Activated T-cell treated with anti-CD3 and anti-CD28 coated beads, Interleukin-2, amount 50 U/mL, for 48 hours (primary cell): ENCODE measurements around the gene FKBP9.
A peak's percentile ranks its signal among the peaks of the same experiment; 100 is the strongest.
"Not testable (repeated sequence)": the region's sequence is repeated elsewhere in the genome, so short reads cannot be mapped to it uniquely, and the experiment has no call there.

Experiments used
- DNase-seq, 2 experiments: peaks; one replicate each; pipeline ENCODE4 v3.0.0-alpha.2; 2020

The FKBP9 gene

DNA sequence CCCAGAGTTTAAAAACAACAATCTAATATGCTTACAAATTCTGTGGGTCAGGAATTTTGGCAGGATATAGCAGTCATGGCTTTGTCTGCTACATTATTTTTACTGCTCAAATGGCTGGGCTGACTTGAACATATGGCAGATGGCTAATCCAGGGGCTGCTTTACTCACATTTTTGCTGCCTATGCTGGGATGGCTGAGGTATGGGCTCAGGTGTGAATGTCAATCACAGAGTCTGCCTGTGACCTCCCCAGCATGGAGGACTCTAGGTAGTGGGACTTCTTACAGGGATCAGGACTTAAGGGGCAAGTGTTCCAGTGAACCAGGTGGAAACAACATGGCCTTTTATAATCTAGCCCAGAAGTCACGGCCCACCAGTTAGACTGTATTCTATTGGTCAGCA is 4.4 kb upstream of the FKBP9 start:
- DNase-seq = no peak

DNA sequence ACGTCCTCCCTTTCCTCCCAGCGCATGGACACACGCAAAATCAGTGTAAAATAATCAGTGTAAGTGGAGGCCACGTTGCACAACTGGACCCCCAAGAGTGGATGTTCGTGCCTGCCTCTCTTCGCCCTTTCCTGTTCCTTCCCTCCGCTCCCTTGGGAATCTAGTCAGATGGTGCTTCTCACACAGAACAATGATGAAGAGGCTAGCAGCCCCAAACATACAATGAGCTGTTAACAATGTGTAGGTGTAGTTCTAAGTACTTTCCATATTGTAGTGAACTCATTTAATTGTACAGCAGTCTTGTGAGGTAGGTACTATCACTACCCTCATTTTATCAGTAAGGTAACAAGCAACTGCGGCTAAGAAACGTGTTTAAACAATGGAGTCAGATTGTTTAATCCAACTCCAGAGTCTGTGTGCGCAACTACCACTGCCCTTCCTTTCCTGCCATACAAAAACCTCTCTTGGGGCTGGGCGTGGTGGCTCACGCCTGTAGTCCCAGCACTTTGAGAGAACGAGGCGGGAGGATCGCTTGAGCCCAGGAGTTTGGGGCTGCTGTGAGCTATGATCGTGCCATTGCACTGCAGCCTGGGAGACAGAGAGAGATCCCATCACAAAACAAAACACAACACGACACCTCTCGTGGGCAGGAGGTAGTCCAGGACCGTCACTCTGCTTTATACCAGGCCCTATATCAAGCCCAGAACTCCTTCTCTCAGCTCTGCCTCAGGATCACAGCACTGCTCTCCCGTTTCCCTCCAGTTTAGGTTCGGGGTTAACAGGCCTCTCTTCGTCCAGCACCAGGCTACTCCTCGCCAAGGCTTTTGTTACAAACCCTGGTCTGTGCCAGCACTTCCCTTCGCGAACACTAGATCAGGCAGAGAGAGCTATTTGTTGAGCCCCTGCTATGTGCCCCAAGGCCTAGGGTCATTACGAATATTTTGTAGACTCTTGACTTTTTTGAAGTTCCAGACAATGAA is 1.1 kb downstream of the FKBP9 start:
- no peak for DNase-seq

DNA sequence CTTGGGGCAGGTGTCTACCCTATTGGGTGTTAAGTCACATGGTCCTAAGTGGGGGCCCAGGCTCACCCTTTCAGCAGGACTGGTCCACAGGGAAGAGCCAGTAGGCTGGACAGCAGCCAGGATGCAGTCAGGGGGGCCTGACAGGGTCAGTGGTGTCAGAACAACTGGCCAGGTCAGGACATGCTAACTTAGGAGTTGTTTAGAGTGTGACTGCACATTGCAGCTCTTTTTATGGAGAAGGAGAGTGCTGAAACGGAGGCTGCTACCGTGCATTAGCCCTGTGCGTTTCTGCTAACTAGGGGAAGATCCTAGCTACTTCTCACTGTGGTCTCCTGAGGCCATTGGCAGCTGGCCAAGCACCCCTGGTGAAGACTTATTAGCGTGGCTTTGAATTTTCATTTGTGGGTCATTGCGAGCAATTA is 6.7 kb downstream of the FKBP9 start:
- DNase-seq = not testable (repeated sequence)

GRCh38 chr7:32964461-32965159 is 7.4 kb downstream of the FKBP9 start:
- peak; percentile 32 to 35 for DNase-seq

DNA sequence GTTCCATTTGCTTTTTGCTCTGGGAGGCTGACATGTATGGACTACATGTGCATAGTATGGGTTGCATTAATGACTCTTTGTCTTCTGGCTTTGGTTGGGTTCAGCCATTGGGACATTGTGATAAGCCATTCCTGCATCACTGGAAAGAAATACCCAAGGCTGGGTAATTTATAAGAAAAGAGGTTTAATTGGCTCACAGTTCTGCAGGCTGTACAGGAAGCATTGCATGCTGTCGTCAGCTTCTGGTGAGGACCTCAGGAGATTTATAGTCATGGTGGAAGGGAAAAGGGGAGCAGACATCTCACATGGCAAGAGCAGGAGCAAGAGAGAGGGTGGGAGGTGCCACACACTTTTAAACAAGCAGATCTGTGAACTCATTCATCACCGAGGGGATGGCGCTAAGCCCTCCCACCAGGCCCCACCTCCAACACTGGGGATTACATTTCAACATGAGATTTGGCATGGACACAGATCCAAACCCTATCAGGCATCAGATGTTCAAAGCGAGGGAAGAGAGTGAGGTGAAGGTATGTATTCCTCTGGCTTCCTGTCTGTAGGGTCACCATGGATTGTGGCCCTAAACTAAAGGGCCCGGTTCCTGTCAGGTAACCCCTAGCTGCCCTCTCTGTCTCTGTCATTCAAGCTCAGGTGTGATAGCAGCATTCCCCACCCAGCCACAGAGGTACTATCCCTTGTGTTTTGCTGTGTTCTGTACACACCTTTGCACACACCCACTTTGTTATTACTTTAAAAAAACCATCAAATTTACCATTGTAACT is 9.4 kb downstream of the FKBP9 start:
- not testable (repeated sequence) for DNase-seq

GRCh38 chr7:32967268-32967582 is 10.0 kb downstream of the FKBP9 start:
- DNase-seq = not testable (repeated sequence)

DNA sequence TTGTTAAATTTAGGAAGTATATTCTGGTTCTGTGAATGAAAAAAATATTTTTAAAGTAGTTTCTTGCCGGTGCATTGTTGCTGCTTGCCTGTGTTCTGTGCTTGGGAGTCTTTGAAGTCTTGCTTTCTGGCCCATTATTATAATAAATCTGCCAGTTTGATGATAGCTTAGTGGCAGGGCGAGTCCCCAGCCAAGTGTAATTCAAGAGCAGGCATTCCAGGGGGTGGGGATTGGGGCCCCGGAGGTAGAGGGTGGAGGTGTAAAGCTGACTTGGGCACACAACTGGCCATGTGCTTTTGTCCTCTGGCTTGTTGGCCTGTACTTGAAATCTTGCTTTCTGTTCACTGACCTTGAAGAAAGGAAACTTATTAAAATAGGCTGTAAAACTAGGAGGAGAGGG is 14.7 kb downstream of the FKBP9 start:
- not testable (repeated sequence) for DNase-seq

- DNase-seq = not testable (repeated sequence)
Measured at GRCh38 chr7:32977159-32977558, 19.9 kb downstream of the FKBP9 start.

- not testable (repeated sequence) for DNase-seq
Measured at GRCh38 chr7:32979246-32979645, 22.0 kb downstream of the FKBP9 start.

GRCh38 chr7:32979902-32980301 is 22.7 kb downstream of the FKBP9 start:
- DNase-seq = not testable (repeated sequence)

GRCh38 chr7:32988148-32988547 is 30.9 kb downstream of the FKBP9 start:
- not testable (repeated sequence) for DNase-seq

DNA sequence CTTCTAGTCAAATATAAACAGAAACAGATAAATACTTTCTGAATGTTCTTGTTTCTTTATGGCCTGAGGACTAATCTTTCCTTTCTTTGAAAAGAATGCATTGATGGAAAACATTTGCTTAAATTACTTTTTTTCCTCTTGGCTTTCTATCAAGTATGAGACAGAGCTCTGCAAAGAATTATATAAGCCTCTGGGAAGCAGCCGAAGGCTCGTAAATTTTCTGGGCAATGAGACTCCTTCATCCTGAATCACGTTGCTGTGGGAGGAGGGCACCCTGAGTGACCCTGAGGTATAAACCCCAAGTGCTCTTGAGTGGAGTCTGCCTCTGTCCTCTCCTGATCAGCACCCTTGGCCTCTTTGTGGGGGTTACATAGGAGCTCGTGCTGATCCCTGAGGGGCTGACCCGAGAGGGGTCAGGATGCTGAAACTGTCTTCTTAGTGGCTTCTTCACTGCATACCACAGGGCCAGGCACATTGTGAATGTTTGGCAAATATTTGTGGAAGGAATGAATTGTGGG is 33.9 kb downstream of the FKBP9 start:
- DNase-seq = not testable (repeated sequence)

GRCh38 chr7:32991975-32992700 is 34.9 kb downstream of the FKBP9 start:
- not testable (repeated sequence) for DNase-seq

DNA sequence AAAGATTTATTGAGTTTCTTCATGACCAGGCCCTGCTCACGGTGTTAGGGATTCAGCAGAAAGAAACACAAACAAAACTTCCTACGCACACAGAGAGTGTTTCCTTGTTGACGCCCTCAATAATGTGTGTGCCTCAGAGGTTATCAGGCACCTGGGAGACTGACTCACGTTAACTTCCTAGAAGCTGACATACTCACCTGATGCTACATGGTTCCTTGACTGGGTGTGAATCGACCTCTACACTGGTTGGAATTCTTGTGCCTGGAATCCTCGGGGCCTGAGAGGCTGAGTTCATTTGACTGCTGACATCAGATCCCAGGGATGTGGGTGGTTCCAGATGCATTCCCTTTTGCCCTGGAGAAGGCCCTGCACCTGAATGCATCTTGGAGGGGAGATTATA is 35.5 kb downstream of the FKBP9 start:
- not testable (repeated sequence) for DNase-seq

- not testable (repeated sequence) for DNase-seq
Measured at GRCh38 chr7:32997956-32998355, 40.7 kb downstream of the FKBP9 start.

DNA sequence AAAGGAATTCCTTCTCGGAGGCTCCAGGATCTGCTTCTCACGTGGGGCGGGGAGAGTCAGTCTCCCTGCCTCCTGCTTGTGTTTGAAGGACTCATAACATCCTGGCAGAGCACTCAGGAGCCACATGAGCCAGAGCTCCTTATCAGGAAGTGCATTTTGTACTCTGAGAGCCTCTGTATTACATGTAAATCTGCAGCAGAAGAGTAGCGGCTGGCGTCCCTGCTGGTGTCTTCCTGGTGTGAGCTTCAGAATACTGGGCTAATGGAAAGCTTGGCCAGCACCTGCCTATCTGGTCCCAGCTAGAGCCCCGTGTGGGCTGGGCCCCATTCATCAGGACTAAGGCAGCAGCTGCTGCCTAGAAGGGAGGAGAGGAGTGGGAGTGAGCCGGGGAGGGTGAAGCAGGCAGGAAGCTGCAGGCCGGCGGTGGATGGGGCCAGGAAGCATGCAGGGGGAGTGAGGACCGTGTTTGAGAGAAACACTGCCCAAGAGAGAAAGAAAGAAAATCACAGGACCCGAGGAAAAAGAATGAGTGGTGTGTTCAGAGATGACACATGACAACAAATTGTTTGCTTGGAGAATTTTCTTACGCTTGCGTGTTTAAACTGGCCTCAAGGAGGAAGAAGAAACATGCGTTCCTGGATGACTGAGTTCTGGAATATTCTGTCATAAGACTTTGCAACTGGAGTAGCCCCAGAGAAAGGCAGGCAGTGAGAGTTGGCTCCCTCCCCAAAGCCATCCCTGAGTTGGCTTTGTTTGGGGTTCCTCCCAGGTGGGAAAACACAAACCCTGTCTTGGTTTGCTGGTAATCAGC is 41.3 kb downstream of the FKBP9 start:
- DNase-seq = not testable (repeated sequence)

DNA sequence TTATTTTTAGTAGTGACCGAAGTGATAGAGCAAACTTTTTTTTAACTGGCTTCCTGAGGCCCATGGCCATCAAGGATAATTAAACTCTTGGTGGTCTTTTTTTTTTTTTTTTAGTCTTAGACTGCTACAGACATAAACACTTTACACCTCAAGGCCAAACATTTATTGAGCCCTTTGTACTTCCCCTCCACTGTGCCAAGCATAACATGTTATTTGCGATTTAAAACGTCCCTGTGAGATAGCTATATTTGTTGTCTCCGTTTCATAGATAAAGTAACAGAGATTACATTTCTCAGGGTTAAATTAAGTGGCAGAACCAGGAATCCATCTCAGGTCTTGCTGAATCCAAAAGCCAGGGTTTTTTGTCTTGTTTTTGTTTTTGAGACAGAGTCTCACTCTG is 42.1 kb downstream of the FKBP9 start:
- not testable (repeated sequence) for DNase-seq

- DNase-seq = not testable (repeated sequence)
Measured at GRCh38 chr7:33003111-33003510, 45.9 kb downstream of the FKBP9 start.

- DNase-seq = not testable (repeated sequence)
Measured at GRCh38 chr7:33004104-33004616, 46.9 kb downstream of the FKBP9 start.

- DNase-seq = not testable (repeated sequence)
Measured at GRCh38 chr7:33005193-33005592, 48.0 kb downstream of the FKBP9 start.

DNA sequence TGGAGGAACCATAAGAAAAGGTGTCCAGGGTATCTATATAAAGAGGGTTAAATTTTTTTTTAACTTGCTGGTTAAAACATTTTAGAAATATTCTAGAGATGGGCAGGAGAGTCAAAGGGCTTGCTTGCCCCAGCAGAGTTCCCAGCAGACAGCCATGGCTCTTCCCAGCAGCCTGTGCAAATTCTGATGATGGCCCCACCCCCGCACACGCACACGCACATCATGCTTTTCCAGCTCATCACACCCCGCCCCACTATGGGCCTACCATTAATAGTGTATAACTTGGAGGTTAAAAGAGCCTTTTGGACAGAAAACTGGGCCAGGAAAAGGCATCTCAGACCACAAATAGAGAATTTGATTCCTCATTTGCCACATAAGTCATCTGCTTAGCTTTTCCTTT is 48.5 kb downstream of the FKBP9 start:
- not testable (repeated sequence) for DNase-seq
